Measurements from ENCODE around the gene MPDZ. TPM values are rescaled to one million over a fixed set of nuclear protein-coding genes. Genes with fewer than 3 reads are reported as not detected.

The MPDZ gene
- total RNA-seq, 2 experiments from 2014 or later = not detected

- Mint-ChIP-seq H3K4me1 (ENCODE audit: low read depth) (no peaks in the 10 kb centered on the region), H3K9me3 (peaks cover 8% of the 10 kb centered on the region), H3K27ac (no peak overlapping the region), H3K36me3 (ENCODE audit: low read depth) (no peaks in the 10 kb centered on the region), H3K4me3 (no peak overlapping the region), H3K27me3 (ENCODE audit: low read depth) (no peaks in the 10 kb centered on the region)
- intact Hi-C loops (cut with micrococcal nuclease) = no loop called here
- CTCF ChIA-PET = no interaction called here
- no peak for DNase-seq
These were observed 70.0 kb downstream of the MPDZ start for GRCh38 chr9:13209498-13209897.

DNA sequence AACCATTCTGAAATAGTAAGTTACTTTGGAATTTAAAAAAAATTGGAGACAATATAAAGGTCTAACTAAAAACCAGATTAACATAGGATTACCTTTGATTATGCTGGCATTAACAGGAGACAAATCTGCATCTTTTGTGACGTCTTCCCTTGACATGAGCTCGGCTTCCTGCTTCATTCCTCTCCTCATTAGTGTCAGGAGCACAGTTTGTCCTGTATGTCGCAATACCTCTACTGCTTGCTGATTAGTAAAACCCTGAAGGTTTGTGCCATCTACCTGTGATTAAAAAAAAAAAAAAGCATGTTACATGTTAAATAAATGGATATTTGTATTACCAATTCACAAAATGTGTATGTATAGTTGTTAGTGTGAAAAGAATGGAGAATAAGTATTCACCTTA is 73.7 kb downstream of the MPDZ start:
- peaks cover 6% of the 10 kb centered on the region for H3K9me3 Mint-ChIP-seq
- no peaks in the 10 kb centered on the region for H3K27me3 Mint-ChIP-seq (ENCODE audit: low read depth)
- DNase-seq = no peak
- no peak overlapping the region for H3K27ac Mint-ChIP-seq
- CTCF ChIA-PET = no interaction called here
- no peaks in the 10 kb centered on the region for H3K36me3 Mint-ChIP-seq (ENCODE audit: low read depth)
- H3K4me3 Mint-ChIP-seq = no peak overlapping the region
- intact Hi-C loops (cut with micrococcal nuclease) = no loop called here
- no peaks in the 10 kb centered on the region for H3K4me1 Mint-ChIP-seq (ENCODE audit: low read depth)

- CTCF ChIA-PET = no interaction called here
- intact Hi-C loops (cut with micrococcal nuclease) = no loop called here
These were observed 89.5 kb downstream of the MPDZ start for GRCh38 chr9:13190040-13190439.

DNA sequence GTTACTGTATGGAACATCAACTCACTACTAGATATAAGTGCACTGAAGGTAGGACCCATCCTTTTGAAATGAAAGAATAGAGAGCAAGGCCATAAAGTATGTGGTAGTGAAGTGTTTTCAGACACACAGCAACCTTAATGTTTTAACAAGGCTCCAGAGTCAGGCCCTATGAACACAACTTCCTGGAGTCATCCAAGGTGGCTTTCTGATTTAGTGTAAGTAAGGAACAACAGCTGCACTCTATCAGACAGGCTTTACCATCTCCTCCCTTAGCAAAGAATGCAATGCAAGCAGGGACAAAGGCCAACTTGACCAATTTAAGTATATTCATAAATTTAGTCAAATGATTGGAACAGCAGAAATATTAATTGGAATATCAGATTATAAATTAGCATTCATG is 90.1 kb downstream of the MPDZ start:
- Mint-ChIP-seq H3K36me3 (ENCODE audit: low read depth) (no peaks in the 10 kb centered on the region), H3K9me3 (peaks cover 7% of the 10 kb centered on the region), H3K4me3 (no peak overlapping the region), H3K4me1 (ENCODE audit: low read depth) (no peaks in the 10 kb centered on the region), H3K27ac (no peak overlapping the region), H3K27me3 (ENCODE audit: low read depth) (no peaks in the 10 kb centered on the region)
- DNase-seq = no peak
- CTCF ChIA-PET = no interaction called here
- intact Hi-C loops (cut with micrococcal nuclease) = no loop called here

More at GRCh38 chr9:13190040-13190439, 89.5 kb downstream of the MPDZ start:
- Mint-ChIP-seq H3K9me3 (peaks cover 7% of the 10 kb centered on the region), H3K36me3 (ENCODE audit: low read depth) (no peaks in the 10 kb centered on the region), H3K27me3 (ENCODE audit: low read depth) (no peaks in the 10 kb centered on the region), H3K4me1 (ENCODE audit: low read depth) (no peaks in the 10 kb centered on the region), H3K4me3 (no peak overlapping the region), H3K27ac (no peak overlapping the region)
- no peak for DNase-seq

- CTCF ChIA-PET = no interaction called here
- H3K36me3 Mint-ChIP-seq (ENCODE audit: low read depth) = no peaks in the 10 kb centered on the region
- no peaks in the 10 kb centered on the region for H3K27me3 Mint-ChIP-seq (ENCODE audit: low read depth)
- no peak overlapping the region for H3K27ac Mint-ChIP-seq
- peaks cover 3% of the 10 kb centered on the region for H3K9me3 Mint-ChIP-seq
- H3K4me3 Mint-ChIP-seq = no peak overlapping the region
- no peaks in the 10 kb centered on the region for H3K4me1 Mint-ChIP-seq (ENCODE audit: low read depth)
- intact Hi-C loops (cut with micrococcal nuclease) = no loop called here
- DNase-seq = no peak
These were observed 92.7 kb downstream of the MPDZ start for GRCh38 chr9:13186774-13187173.

GRCh38 chr9:13186091-13186490 is 93.4 kb downstream of the MPDZ start:
- no peaks in the 10 kb centered on the region for H3K27me3 Mint-ChIP-seq (ENCODE audit: low read depth)
- peaks cover 3% of the 10 kb centered on the region for H3K9me3 Mint-ChIP-seq
- no peak overlapping the region for H3K27ac Mint-ChIP-seq
- H3K4me3 Mint-ChIP-seq = no peak overlapping the region
- no peaks in the 10 kb centered on the region for H3K4me1 Mint-ChIP-seq (ENCODE audit: low read depth)
- no peak for DNase-seq
- CTCF ChIA-PET = no interaction called here
- H3K36me3 Mint-ChIP-seq (ENCODE audit: low read depth) = no peaks in the 10 kb centered on the region
- intact Hi-C loops (cut with micrococcal nuclease) = no loop called here

DNA sequence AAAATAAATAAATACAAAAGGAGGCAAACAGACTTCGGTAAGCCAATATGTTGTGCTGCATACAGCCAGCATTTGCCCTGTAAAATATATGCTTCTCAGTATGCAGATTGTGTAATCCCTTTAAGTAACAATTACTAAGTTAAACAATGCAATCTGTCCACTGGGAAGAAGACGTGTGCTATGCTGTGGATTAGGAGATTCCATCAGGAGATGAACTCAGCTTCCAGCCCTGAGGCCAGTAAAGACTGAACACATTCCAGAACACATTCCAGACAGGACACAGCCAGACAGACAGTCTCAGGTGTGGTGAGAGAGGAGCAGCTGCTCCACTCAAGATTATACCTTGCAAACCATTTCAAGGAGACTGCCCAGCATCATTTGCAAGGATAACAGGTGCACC is 97.8 kb downstream of the MPDZ start:
- Mint-ChIP-seq H3K4me1 (ENCODE audit: low read depth) (no peaks in the 10 kb centered on the region), H3K36me3 (ENCODE audit: low read depth) (no peaks in the 10 kb centered on the region), H3K9me3 (peaks cover 2% of the 10 kb centered on the region), H3K4me3 (no peak overlapping the region), H3K27me3 (ENCODE audit: low read depth) (no peaks in the 10 kb centered on the region), H3K27ac (no peak overlapping the region)
- intact Hi-C loops (cut with micrococcal nuclease) = no loop called here
- DNase-seq = no peak
- CTCF ChIA-PET = no interaction called here

DNA sequence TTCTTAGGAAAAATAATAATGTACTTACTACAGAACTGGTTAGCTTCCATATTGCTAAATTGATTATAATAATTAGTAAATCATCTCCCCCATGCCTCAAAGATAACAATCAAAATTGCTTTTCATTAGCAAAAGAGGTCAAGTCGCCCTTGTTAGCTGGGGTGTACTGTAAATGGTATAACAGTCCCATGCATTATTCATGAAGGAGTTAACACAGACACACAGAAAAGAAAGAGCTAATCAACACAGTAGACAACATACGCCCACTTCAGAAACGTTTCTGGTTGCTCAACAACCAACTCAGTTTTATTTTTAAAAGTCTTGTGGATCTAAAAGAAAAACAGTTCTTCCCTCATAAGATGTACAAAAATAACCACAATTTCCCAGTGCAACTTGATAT is 100.2 kb downstream of the MPDZ start:
- Mint-ChIP-seq H3K27me3 (ENCODE audit: low read depth) (no peaks in the 10 kb centered on the region), H3K4me3 (no peak overlapping the region), H3K4me1 (ENCODE audit: low read depth) (no peaks in the 10 kb centered on the region), H3K9me3 (peaks cover 2% of the 10 kb centered on the region), H3K36me3 (ENCODE audit: low read depth) (no peaks in the 10 kb centered on the region), H3K27ac (no peak overlapping the region)
- DNase-seq = no peak
- intact Hi-C loops (cut with micrococcal nuclease) = no loop called here
- CTCF ChIA-PET = no interaction called here

- DNase-seq = no peak
- no peak overlapping the region for H3K4me3 Mint-ChIP-seq
- H3K9me3 Mint-ChIP-seq = peaks cover 10% of the 10 kb centered on the region
- H3K27me3 Mint-ChIP-seq (ENCODE audit: low read depth) = no peaks in the 10 kb centered on the region
- CTCF ChIA-PET = no interaction called here
- H3K36me3 Mint-ChIP-seq (ENCODE audit: low read depth) = no peaks in the 10 kb centered on the region
- H3K4me1 Mint-ChIP-seq (ENCODE audit: low read depth) = no peaks in the 10 kb centered on the region
- intact Hi-C loops (cut with micrococcal nuclease) = no loop called here
- H3K27ac Mint-ChIP-seq = no peak overlapping the region
These were observed 103.8 kb downstream of the MPDZ start for GRCh38 chr9:13175732-13176131.

GRCh38 chr9:13174906-13175639 is 104.4 kb downstream of the MPDZ start:
- Mint-ChIP-seq H3K4me1 (ENCODE audit: low read depth) (no peaks in the 10 kb centered on the region), H3K9me3 (peaks cover 10% of the 10 kb centered on the region), H3K36me3 (ENCODE audit: low read depth) (no peaks in the 10 kb centered on the region), H3K4me3 (no peak overlapping the region), H3K27ac (no peak overlapping the region), H3K27me3 (ENCODE audit: low read depth) (no peaks in the 10 kb centered on the region)
- intact Hi-C loops (cut with micrococcal nuclease) = no loop called here
- CTCF ChIA-PET = no interaction called here
- no peak for DNase-seq

GRCh38 chr9:13173553-13173952 is 105.9 kb downstream of the MPDZ start:
- Mint-ChIP-seq H3K36me3 (ENCODE audit: low read depth) (no peaks in the 10 kb centered on the region), H3K4me1 (ENCODE audit: low read depth) (no peaks in the 10 kb centered on the region), H3K4me3 (no peak overlapping the region), H3K9me3 (peaks cover 10% of the 10 kb centered on the region), H3K27ac (no peak overlapping the region), H3K27me3 (ENCODE audit: low read depth) (no peaks in the 10 kb centered on the region)
- CTCF ChIA-PET = no interaction called here
- no peak for DNase-seq
- intact Hi-C loops (cut with micrococcal nuclease) = no loop called here

GRCh38 chr9:13171261-13171660 is 108.2 kb downstream of the MPDZ start:
- no peak for DNase-seq
- H3K27me3 Mint-ChIP-seq (ENCODE audit: low read depth) = no peaks in the 10 kb centered on the region
- no peaks in the 10 kb centered on the region for H3K36me3 Mint-ChIP-seq (ENCODE audit: low read depth)
- H3K4me1 Mint-ChIP-seq (ENCODE audit: low read depth) = no peaks in the 10 kb centered on the region
- H3K27ac Mint-ChIP-seq = no peak overlapping the region
- intact Hi-C loops (cut with micrococcal nuclease) = no loop called here
- peaks cover 9% of the 10 kb centered on the region for H3K9me3 Mint-ChIP-seq
- no peak overlapping the region for H3K4me3 Mint-ChIP-seq
- CTCF ChIA-PET = no interaction called here

DNA sequence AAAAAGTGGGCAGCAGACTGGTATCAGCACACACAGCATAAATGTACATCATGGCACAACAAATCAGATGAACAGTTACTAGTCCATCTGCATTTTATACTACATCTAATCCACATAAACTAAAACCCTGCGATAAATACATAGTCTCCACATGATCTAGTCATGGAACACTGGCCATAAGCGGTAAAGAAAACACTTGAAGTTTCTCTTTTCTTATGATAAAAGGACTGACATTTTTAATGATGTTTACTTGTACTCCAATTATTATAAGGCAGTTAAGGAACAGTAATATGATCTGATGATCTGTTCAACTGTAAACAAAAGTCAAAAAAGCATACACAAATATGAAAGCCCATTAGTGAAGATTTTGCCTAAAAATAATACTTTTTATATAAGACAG is 112.5 kb downstream of the MPDZ start:
- CTCF ChIA-PET = no interaction called here
- Mint-ChIP-seq H3K27me3 (ENCODE audit: low read depth) (no peaks in the 10 kb centered on the region), H3K4me3 (no peak overlapping the region), H3K9me3 (peaks cover 4% of the 10 kb centered on the region), H3K4me1 (ENCODE audit: low read depth) (no peaks in the 10 kb centered on the region), H3K27ac (no peak overlapping the region), H3K36me3 (ENCODE audit: low read depth) (no peaks in the 10 kb centered on the region)
- intact Hi-C loops (cut with micrococcal nuclease) = no loop called here
- no peak for DNase-seq

Data from activated naive CD4-positive, alpha-beta T cell treated with anti-CD3 and anti-CD28 coated beads for 36 hours (primary cell).